ENCODE measurements around the gene CFB.

DNA sequence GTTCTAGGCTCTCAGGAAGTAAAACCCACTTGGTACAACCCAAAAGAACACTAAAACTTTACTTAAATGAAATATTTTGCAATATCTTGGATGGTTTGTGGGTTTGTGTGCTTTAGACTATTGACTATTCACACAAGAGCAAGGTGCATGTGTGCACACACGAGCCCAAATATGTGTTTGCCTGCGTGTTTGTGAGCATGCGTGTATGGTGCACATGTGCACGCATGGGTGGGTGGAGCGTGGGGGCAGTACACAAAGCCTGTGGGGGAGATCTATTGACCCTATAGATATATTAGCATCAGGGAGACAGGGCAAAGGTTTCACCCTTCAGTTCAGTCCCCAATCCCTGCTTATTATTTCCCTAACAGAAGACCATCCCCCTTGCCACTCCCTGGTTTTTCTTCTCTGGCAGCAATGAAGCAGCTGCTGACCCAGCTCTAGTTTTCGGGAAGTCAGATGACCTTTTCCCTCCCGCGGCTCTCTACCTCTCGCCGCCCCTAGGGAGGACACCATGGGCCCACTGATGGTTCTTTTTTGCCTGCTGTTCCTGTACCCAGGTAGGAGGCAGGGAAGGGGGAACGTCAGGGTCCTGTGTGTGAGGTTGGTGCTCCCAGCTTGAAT is 18.5 kb upstream of the CFB start, which contains the start of gene C2:
- TF ChIP-seq SNAI2 (CRISPR knock-in tag; IDR thresholded peaks at IDR 0.05) (no peak), CSDC2 (CRISPR knock-in tag; IDR thresholded peaks at IDR 0.05) (no peak)
- TF ChIP-seq, protein P1, sequence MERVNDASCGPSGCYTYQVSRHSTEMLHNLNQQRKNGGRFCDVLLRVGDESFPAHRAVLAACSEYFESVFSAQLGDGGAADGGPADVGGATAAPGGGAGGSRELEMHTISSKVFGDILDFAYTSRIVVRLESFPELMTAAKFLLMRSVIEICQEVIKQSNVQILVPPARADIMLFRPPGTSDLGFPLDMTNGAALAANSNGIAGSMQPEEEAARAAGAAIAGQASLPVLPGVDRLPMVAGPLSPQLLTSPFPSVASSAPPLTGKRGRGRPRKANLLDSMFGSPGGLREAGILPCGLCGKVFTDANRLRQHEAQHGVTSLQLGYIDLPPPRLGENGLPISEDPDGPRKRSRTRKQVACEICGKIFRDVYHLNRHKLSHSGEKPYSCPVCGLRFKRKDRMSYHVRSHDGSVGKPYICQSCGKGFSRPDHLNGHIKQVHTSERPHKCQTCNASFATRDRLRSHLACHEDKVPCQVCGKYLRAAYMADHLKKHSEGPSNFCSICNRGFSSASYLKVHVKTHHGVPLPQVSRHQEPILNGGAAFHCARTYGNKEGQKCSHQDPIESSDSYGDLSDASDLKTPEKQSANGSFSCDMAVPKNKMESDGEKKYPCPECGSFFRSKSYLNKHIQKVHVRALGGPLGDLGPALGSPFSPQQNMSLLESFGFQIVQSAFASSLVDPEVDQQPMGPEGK (CRISPR knock-in tag; IDR thresholded peaks at IDR 0.05; ENCODE audit: borderline replicate concordance), result no peak
